ENCODE measurements around the gene FCAR. TPM values are rescaled to one million over a fixed set of nuclear protein-coding genes. Genes with fewer than 3 reads are reported as not detected.
"Not testable (repeated sequence)": the region's sequence is repeated elsewhere in the genome, so short reads cannot be mapped to it uniquely, and the experiment has no call there.

The FCAR gene
- total RNA-seq, 1 experiment from 2014 or later, result 0.22 TPM

DNA sequence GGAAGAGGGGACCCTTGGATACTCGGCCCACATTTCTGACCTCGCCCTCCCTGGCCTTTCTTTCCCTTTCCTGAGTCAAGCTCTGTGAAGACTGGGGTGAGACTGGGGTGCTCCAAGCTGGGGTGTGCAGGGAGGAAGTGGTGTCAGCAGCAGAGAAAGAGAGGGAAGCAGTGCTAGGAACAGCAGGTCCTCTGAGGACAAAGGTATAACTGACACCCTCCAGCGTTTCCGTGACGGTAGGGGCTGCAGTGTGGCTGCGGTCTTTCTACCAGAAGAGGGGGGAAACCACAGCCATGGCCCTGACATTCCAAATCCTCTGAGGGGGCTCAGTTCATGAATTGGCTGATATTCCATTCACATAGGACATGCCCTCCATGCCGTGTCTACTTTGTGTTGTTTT is 22.7 kb upstream of the FCAR start:
- Mint-ChIP-seq H3K36me3 (peaks cover 58% of the 10 kb centered on the region), H3K4me1 (no peaks in the 10 kb centered on the region), H3K27ac (no peak overlapping the region), H3K9me3 (peaks cover 90% of the 10 kb centered on the region), H3K4me3 (no peak overlapping the region), H3K27me3 (ENCODE audit: low read depth) (peaks cover 41% of the 10 kb centered on the region)
- no peak for DNase-seq (ENCODE audit: low spot score)
- no peak for ATAC-seq
- POLR2A ChIA-PET, result no interaction called here
- TF ChIP-seq, protein P1, sequence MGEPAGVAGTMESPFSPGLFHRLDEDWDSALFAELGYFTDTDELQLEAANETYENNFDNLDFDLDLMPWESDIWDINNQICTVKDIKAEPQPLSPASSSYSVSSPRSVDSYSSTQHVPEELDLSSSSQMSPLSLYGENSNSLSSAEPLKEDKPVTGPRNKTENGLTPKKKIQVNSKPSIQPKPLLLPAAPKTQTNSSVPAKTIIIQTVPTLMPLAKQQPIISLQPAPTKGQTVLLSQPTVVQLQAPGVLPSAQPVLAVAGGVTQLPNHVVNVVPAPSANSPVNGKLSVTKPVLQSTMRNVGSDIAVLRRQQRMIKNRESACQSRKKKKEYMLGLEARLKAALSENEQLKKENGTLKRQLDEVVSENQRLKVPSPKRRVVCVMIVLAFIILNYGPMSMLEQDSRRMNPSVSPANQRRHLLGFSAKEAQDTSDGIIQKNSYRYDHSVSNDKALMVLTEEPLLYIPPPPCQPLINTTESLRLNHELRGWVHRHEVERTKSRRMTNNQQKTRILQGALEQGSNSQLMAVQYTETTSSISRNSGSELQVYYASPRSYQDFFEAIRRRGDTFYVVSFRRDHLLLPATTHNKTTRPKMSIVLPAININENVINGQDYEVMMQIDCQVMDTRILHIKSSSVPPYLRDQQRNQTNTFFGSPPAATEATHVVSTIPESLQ (CRISPR knock-in tag; IDR thresholded peaks at IDR 0.05), result no peak
- TF ChIP-seq RELA (CRISPR knock-in tag; IDR thresholded peaks at IDR 0.05; ENCODE audit: borderline replicate concordance) (no peak), ZBTB21 (CRISPR knock-in tag; IDR thresholded peaks at IDR 0.05; ENCODE audit: borderline replicate concordance) (no peak), ZNF121 (CRISPR knock-in tag; IDR thresholded peaks at IDR 0.05) (no peak), RORB (CRISPR knock-in tag; IDR thresholded peaks at IDR 0.05) (no peak), CREB1 (CRISPR knock-in tag; IDR thresholded peaks at IDR 0.05) (no peak), SP1 (CRISPR knock-in tag; conservative IDR thresholded peaks at IDR 0.05) (no peak), NFATC4 (CRISPR knock-in tag; IDR thresholded peaks at IDR 0.05) (no peak), SMAD3 (CRISPR knock-in tag; IDR thresholded peaks at IDR 0.05; ENCODE audit: borderline replicate concordance) (no peak), ELF4 (CRISPR knock-in tag; IDR thresholded peaks at IDR 0.05; ENCODE audit: low read depth) (no peak), TCF7 (CRISPR knock-in tag; IDR thresholded peaks at IDR 0.05; ENCODE audit: low read depth) (no peak), FOXJ3 (CRISPR knock-in tag; IDR thresholded peaks at IDR 0.05; ENCODE audit: borderline replicate concordance) (no peak), MXD4 (CRISPR knock-in tag; IDR thresholded peaks at IDR 0.05; ENCODE audit: borderline replicate concordance) (no peak), SMAD4 (CRISPR knock-in tag; IDR thresholded peaks at IDR 0.05) (no peak)
- TF ChIP-seq, protein P2, sequence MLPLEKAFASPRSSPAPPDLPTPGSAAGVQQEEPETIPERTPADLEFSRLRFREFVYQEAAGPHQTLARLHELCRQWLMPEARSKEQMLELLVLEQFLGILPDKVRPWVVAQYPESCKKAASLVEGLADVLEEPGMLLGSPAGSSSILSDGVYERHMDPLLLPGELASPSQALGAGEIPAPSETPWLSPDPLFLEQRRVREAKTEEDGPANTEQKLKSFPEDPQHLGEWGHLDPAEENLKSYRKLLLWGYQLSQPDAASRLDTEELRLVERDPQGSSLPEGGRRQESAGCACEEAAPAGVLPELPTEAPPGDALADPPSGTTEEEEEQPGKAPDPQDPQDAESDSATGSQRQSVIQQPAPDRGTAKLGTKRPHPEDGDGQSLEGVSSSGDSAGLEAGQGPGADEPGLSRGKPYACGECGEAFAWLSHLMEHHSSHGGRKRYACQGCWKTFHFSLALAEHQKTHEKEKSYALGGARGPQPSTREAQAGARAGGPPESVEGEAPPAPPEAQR (CRISPR knock-in tag; IDR thresholded peaks at IDR 0.05), result no peak
- TF ChIP-seq, protein P3, sequence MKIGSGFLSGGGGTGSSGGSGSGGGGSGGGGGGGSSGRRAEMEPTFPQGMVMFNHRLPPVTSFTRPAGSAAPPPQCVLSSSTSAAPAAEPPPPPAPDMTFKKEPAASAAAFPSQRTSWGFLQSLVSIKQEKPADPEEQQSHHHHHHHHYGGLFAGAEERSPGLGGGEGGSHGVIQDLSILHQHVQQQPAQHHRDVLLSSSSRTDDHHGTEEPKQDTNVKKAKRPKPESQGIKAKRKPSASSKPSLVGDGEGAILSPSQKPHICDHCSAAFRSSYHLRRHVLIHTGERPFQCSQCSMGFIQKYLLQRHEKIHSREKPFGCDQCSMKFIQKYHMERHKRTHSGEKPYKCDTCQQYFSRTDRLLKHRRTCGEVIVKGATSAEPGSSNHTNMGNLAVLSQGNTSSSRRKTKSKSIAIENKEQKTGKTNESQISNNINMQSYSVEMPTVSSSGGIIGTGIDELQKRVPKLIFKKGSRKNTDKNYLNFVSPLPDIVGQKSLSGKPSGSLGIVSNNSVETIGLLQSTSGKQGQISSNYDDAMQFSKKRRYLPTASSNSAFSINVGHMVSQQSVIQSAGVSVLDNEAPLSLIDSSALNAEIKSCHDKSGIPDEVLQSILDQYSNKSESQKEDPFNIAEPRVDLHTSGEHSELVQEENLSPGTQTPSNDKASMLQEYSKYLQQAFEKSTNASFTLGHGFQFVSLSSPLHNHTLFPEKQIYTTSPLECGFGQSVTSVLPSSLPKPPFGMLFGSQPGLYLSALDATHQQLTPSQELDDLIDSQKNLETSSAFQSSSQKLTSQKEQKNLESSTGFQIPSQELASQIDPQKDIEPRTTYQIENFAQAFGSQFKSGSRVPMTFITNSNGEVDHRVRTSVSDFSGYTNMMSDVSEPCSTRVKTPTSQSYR (CRISPR knock-in tag; IDR thresholded peaks at IDR 0.05), result no peak
- TF ChIP-seq, protein P4, sequence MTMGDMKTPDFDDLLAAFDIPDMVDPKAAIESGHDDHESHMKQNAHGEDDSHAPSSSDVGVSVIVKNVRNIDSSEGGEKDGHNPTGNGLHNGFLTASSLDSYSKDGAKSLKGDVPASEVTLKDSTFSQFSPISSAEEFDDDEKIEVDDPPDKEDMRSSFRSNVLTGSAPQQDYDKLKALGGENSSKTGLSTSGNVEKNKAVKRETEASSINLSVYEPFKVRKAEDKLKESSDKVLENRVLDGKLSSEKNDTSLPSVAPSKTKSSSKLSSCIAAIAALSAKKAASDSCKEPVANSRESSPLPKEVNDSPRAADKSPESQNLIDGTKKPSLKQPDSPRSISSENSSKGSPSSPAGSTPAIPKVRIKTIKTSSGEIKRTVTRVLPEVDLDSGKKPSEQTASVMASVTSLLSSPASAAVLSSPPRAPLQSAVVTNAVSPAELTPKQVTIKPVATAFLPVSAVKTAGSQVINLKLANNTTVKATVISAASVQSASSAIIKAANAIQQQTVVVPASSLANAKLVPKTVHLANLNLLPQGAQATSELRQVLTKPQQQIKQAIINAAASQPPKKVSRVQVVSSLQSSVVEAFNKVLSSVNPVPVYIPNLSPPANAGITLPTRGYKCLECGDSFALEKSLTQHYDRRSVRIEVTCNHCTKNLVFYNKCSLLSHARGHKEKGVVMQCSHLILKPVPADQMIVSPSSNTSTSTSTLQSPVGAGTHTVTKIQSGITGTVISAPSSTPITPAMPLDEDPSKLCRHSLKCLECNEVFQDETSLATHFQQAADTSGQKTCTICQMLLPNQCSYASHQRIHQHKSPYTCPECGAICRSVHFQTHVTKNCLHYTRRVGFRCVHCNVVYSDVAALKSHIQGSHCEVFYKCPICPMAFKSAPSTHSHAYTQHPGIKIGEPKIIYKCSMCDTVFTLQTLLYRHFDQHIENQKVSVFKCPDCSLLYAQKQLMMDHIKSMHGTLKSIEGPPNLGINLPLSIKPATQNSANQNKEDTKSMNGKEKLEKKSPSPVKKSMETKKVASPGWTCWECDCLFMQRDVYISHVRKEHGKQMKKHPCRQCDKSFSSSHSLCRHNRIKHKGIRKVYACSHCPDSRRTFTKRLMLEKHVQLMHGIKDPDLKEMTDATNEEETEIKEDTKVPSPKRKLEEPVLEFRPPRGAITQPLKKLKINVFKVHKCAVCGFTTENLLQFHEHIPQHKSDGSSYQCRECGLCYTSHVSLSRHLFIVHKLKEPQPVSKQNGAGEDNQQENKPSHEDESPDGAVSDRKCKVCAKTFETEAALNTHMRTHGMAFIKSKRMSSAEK (CRISPR knock-in tag; IDR thresholded peaks at IDR 0.05; ENCODE audit: borderline replicate concordance), result no peak
- TF ChIP-seq, protein P5, sequence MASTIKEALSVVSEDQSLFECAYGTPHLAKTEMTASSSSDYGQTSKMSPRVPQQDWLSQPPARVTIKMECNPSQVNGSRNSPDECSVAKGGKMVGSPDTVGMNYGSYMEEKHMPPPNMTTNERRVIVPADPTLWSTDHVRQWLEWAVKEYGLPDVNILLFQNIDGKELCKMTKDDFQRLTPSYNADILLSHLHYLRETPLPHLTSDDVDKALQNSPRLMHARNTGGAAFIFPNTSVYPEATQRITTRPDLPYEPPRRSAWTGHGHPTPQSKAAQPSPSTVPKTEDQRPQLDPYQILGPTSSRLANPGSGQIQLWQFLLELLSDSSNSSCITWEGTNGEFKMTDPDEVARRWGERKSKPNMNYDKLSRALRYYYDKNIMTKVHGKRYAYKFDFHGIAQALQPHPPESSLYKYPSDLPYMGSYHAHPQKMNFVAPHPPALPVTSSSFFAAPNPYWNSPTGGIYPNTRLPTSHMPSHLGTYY (CRISPR knock-in tag; IDR thresholded peaks at IDR 0.05), result no peak
- TF ChIP-seq, protein P6, sequence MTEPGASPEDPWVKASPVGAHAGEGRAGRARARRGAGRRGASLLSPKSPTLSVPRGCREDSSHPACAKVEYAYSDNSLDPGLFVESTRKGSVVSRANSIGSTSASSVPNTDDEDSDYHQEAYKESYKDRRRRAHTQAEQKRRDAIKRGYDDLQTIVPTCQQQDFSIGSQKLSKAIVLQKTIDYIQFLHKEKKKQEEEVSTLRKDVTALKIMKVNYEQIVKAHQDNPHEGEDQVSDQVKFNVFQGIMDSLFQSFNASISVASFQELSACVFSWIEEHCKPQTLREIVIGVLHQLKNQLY (CRISPR knock-in tag; IDR thresholded peaks at IDR 0.05), result no peak
- TF ChIP-seq, protein P7, sequence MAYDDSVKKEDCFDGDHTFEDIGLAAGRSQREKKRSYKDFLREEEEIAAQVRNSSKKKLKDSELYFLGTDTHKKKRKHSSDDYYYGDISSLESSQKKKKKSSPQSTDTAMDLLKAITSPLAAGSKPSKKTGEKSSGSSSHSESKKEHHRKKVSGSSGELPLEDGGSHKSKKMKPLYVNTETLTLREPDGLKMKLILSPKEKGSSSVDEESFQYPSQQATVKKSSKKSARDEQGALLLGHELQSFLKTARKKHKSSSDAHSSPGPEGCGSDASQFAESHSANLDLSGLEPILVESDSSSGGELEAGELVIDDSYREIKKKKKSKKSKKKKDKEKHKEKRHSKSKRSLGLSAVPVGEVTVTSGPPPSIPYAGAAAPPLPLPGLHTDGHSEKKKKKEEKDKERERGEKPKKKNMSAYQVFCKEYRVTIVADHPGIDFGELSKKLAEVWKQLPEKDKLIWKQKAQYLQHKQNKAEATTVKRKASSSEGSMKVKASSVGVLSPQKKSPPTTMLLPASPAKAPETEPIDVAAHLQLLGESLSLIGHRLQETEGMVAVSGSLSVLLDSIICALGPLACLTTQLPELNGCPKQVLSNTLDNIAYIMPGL (CRISPR knock-in tag; IDR thresholded peaks at IDR 0.05), result no peak
- CTCF ChIA-PET, result no interaction called here

DNA sequence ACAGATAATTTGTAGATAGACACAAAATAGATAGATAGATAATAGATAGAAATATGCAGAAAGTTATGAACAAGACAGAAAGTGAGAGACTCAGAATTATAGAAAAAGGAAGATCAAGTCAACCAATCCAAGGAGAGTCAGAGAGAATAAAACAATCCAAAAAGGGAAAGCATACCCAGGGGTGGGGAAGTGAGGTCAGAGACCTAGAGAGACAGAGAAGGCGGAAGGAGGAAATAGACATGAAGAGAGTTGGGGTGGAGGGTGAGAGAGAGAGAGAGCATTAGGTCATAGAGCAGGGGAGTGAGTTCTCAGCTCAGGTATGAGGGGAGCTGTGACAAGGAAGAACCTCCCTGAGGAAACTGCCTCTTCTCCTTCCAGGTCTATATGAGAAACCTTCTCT is 18.8 kb upstream of the FCAR start:
- CTCF ChIA-PET; DNase-seq (ENCODE audit: low spot score); H3K4me1 Mint-ChIP-seq; H3K4me3 Mint-ChIP-seq; POLR2A ChIA-PET; H3K27ac Mint-ChIP-seq; ATAC-seq: not testable (repeated sequence)
- Mint-ChIP-seq H3K36me3 (peaks cover 50% of the 10 kb centered on the region), H3K27me3 (ENCODE audit: low read depth) (peaks cover 22% of the 10 kb centered on the region), H3K9me3 (peaks cover 86% of the 10 kb centered on the region)

Data from WTC11 (cell line).